GM20431 (cell line): ENCODE results near the gene SHMT1.
"Not testable (repeated sequence)": the region's sequence is repeated elsewhere in the genome, so short reads cannot be mapped to it uniquely, and the experiment has no call there.

ENCODE experiments used
- in situ Hi-C: fragments of 300-500 bp; cut with MseI, MboI; formaldehyde crosslinking; loops from one replicate; pipeline ENCODE4 v1.15.0; 2020; ENCODE audit warnings: low sequenced_read_pairs; ENCODE audit not compliant: unreplicated experiment

Gene SHMT1

GRCh38 chr17:18363101-18364049, at the start of gene SHMT1:
Gene SHMT1, minus strand, starts transcription at chr17:18363550. Its CDS starts 7,569 bp downstream, at chr17:18355981.
- in situ Hi-C loops = no loop called here

DNA sequence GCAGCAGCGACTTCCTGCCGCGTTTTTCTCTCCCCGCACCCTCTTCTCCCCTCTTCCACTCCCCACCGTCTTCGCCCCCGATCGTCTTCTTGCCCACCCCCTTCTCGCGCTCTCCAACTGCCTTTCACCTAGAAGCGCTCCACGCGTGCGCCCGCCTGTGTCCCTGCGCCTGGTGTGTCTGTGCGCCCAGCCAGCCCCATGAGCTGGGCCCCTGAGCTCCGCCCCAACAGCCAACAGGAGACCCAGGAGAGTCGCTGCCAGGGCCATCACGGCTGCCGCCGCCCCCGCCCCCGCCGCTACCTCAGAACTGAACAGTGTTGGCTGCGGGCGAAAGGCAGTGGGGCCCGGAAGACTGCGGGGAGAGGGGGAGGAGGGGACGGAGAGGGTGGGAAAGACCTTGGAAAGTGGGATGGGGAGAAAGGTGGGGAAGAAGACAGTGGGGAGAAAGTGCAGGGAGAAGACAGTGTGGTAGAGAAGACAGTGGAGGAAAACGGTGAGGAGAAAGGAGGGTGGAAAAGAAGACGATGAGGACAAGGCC, 48.7 kb upstream of the SHMT1 start:
- in situ Hi-C loops = not testable (repeated sequence)

- in situ Hi-C loops = not testable (repeated sequence)
These were observed 48.1 kb upstream of the SHMT1 start for GRCh38 chr17:18411377-18411864.

DNA sequence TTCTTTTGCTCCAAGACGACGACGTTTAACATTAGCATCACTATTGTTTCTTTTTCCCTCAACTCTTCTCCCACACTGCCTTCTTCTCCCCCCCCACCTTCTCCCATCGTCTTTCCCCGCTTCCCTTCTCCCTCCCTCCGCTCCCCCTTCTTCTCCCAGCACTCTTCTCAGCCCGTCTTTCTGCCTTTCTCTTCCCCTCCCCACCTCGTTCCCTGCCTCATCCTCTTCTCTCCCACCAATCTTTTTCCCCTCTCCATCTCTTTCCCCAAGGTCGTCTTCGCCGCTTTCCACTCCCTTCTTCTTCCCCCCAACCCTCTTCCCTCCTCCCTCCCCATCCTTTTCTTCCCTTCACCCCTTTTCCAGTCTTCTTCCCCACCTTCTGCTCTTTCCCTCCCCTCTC, 47.4 kb upstream of the SHMT1 start:
- in situ Hi-C loops = not testable (repeated sequence)

DNA sequence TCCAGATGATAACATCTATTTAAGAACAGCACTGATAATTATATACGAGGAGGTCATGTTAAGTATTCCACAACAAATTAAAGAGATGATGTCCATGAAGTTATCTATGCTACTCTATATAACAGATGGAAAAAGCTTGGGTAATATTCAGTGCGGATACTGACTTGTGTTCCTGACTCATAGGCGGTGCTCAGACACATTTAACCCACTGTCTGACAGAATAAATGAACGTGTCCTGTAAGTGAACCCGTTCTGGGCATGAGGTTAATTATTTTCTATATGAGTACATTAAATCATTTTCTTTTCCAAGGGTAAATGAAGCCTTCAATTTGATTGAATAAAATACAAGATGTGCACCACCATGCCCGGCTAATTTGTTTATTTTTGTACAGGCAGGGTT, 46.0 kb upstream of the SHMT1 start:
- in situ Hi-C loops = not testable (repeated sequence)

DNA sequence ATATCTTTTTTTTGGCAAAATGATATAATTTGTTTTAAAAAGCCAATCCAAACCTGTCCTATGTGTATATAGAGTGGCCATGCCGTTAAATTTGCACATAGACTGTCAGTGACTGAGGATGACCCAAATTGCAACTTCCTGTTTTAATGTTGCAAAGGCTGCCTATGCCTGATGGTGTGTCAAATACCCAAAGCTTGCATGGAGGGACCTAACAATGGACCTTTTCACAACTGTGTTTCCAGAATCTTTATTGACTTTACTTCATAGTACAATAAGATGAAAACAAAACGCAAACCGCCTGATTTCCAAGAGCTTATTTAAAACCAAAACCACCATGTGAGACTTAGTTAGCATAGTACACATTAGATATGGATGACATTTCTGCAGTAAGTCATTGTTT, 45.6 kb upstream of the SHMT1 start:
- in situ Hi-C loops = not testable (repeated sequence)

- in situ Hi-C loops = not testable (repeated sequence)
These were observed 40.3 kb upstream of the SHMT1 start for GRCh38 chr17:18403604-18404003.

GRCh38 chr17:18403166-18403565, 39.8 kb upstream of the SHMT1 start:
- in situ Hi-C loops = not testable (repeated sequence)

- in situ Hi-C loops = not testable (repeated sequence)
These were observed 38.7 kb upstream of the SHMT1 start for GRCh38 chr17:18401872-18402590.

- in situ Hi-C loops = not testable (repeated sequence)
These were observed 25.4 kb upstream of the SHMT1 start for GRCh38 chr17:18388728-18389127.

GRCh38 chr17:18388266-18388665, 24.9 kb upstream of the SHMT1 start:
- in situ Hi-C loops = not testable (repeated sequence)

- in situ Hi-C loops = not testable (repeated sequence)
These were observed 24.2 kb upstream of the SHMT1 start for GRCh38 chr17:18387583-18387982.

GRCh38 chr17:18384271-18384670, 20.9 kb upstream of the SHMT1 start:
- in situ Hi-C loops = not testable (repeated sequence)

GRCh38 chr17:18383079-18383481, 19.7 kb upstream of the SHMT1 start:
- in situ Hi-C loops = not testable (repeated sequence)

- in situ Hi-C loops = no loop called here
These were observed 19.2 kb upstream of the SHMT1 start for GRCh38 chr17:18382441-18383078.

GRCh38 chr17:18381953-18382245, 18.5 kb upstream of the SHMT1 start:
- in situ Hi-C loops = no loop called here

- in situ Hi-C loops = no loop called here
These were observed 18.0 kb upstream of the SHMT1 start for GRCh38 chr17:18381158-18381952.

DNA sequence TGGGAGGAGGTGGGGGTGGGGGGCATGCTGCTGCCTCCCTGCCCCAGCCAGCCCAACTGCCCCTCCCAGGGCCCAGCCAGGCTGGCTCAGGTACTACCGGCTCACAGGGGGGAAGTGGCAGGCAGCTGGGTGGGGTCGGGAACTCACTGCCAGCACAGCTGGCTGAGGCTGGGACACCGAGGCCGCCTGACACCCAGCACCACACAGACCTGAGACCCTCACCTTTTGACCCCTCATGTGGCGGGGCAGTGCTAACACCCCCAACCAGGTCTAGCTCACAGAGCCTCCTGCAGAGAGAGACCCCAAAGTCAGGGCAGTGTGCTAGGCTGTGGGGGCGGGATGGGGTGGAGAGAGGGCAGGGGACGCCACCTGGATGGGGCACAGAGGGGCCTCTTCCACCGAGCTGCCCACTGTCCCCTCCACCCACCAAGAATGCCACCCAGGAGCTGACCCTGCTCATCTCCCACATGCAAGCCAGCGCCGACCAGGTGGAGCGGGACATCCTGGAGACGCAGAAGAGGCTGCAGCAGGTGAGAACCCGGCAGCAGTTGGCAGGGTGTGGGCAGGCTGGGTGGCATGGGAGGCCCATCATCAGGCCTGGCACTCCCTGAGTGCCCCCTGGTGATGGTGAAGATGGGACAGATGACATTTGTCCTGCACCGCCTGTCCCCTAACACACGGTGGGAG, 17.3 kb upstream of the SHMT1 start:
- in situ Hi-C loops = no loop called here
